H1 (cell line): ENCODE data around the gene PLPPR4. TPM values are rescaled to one million over a fixed set of nuclear protein-coding genes. Genes with fewer than 3 reads are reported as not detected.
"Not testable (repeated sequence)": the region's sequence is repeated elsewhere in the genome, so short reads cannot be mapped to it uniquely, and the experiment has no call there.

ENCODE experiments used
- CTCF ChIA-PET: fragments of 300-600 bp; sonication (Branson Sonifier 250); formaldehyde crosslinking; loops from one replicate; lab custom pipeline; 2021; ENCODE audit not compliant: partially characterized antibody; lab: Charles Lee
- POLR2A ChIA-PET: fragments of 300-600 bp; sonication (Branson Sonifier 250); formaldehyde crosslinking; loops from one replicate; lab custom pipeline; 2021; ENCODE audit warnings: inconsistent platforms; ENCODE audit not compliant: partially characterized antibody; lab: Charles Lee
- DNase-seq, 2 experiments: peaks; one replicate each; pipeline versions ENCODE4 v3.0.0 to v3.0.0-alpha.2; 2010 to 2022; ENCODE audit warnings: low spot score in 2 of 2, low read depth in 1 of 2, mixed read lengths in 1 of 2
- FAIRE-seq: peaks from 2 replicates; lab custom pipeline; 2011; peaks lifted over from hg19 to GRCh38; lab: Jason Lieb, UNC
- H2AFZ ChIP-seq: 2 replicates; pipeline ENCODE4 v1.8.1; 2012; ENCODE audit warnings: low read length, inconsistent platforms
- H2AK5ac ChIP-seq: 2 replicates; pipeline ENCODE4 v1.6.1; 2013; ENCODE audit warnings: low read depth, low read length
- H2BK120ac ChIP-seq: replicated peaks from 2 replicates; pipeline ENCODE3; 2013; ENCODE audit warnings: low read depth, low read length, inconsistent platforms
- H2BK12ac ChIP-seq: 2 replicates; pipeline ENCODE4 v1.6.1; 2013; ENCODE audit warnings: low read depth, low read length
- H2BK15ac ChIP-seq: 2 replicates; pipeline ENCODE4 v1.6.1; 2013; ENCODE audit warnings: low read length
- H2BK20ac ChIP-seq: 2 replicates; pipeline ENCODE4 v1.6.1; 2013; ENCODE audit warnings: low read length
- H2BK5ac ChIP-seq: 2 replicates; pipeline ENCODE4 v1.6.1; 2013; ENCODE audit warnings: low read depth, low read length
- H3K14ac ChIP-seq: 2 replicates; pipeline ENCODE4 v1.6.1; 2013; ENCODE audit warnings: inconsistent platforms; ENCODE audit not compliant: insufficient read length
- H3K18ac ChIP-seq: 2 replicates; pipeline ENCODE4 v1.6.1; 2013; ENCODE audit warnings: low read length; ENCODE audit errors: extremely low read depth
- H3K23ac ChIP-seq: 2 replicates; pipeline ENCODE4 v1.6.1; 2013; ENCODE audit warnings: inconsistent platforms; ENCODE audit not compliant: insufficient read length
- H3K23me2 ChIP-seq: 2 replicates; pipeline ENCODE4 v1.6.1; 2013; ENCODE audit warnings: low read depth, low read length
- H3K27ac ChIP-seq: 2 replicates; pipeline ENCODE4 v1.6.1; 2011; ENCODE audit warnings: low read depth, low read length, inconsistent platforms
- H3K27me3 ChIP-seq, 4 experiments: replicated peaks in 1 of 4; 1 replicate in 1 of 4; 2 replicates in 3 of 4; pipeline versions ENCODE4 v1.6.1 to v1.8.1; 2011 to 2013; ENCODE audit warnings: low read length in 3 of 4, mild to moderate bottlenecking in 3 of 4, inconsistent platforms in 2 of 4, mixed read lengths in 2 of 4, moderate library complexity in 1 of 4; ENCODE audit not compliant: control insufficient read depth in 3 of 4, insufficient read depth in 3 of 4; ENCODE audit errors: extremely low read depth in 1 of 4
- H3K36me3 ChIP-seq, 4 experiments: 2 replicates each; pipeline versions ENCODE4 v1.6.1 to v1.8.1; 2011 to 2013; ENCODE audit warnings: mild to moderate bottlenecking in 4 of 4, low read length in 3 of 4, moderate library complexity in 2 of 4, control low read depth in 1 of 4, inconsistent platforms in 1 of 4; ENCODE audit not compliant: insufficient read depth in 4 of 4, control insufficient read depth in 2 of 4
- H3K4ac ChIP-seq: replicated peaks from 2 replicates; pipeline ENCODE3; 2013; ENCODE audit warnings: low read length, low read depth, mixed read lengths, inconsistent platforms; ENCODE audit not compliant: insufficient read length
- H3K4me1 ChIP-seq, 4 experiments: replicated peaks in 1 of 4; 1 replicate in 1 of 4; 2 replicates in 3 of 4; pipeline versions ENCODE4 v1.6.1 to v1.8.1; 2011 to 2013; ENCODE audit warnings: low read length in 3 of 4, inconsistent platforms in 2 of 4, mixed read lengths in 1 of 4; ENCODE audit not compliant: insufficient read depth in 4 of 4, control insufficient read depth in 3 of 4
- H3K4me2 ChIP-seq, 2 experiments: 2 replicates each; pipeline versions ENCODE4 v1.6.1 to v1.8.1; 2011 to 2013; ENCODE audit warnings: low read depth in 2 of 2, low read length in 2 of 2, control low read depth in 1 of 2, inconsistent platforms in 1 of 2, mild to moderate bottlenecking in 1 of 2; ENCODE audit not compliant: insufficient read depth in 1 of 2
- H3K4me3 ChIP-seq, 4 experiments: fragments of 200-600, 300-600 bp in 1 of 4; sonication (generic), shearing (Covaris generic), sonication (Bioruptor Twin) in 1 of 4; 2 replicates each; pipeline versions ENCODE4 v1.5.1 to v1.8.1; 2011 to 2016; ENCODE audit warnings: low read length in 4 of 4, low read depth in 3 of 4, control low read depth in 2 of 4, inconsistent platforms in 2 of 4, mild to moderate bottlenecking in 2 of 4, mixed read lengths in 1 of 4, moderate library complexity in 1 of 4; ENCODE audit not compliant: insufficient read depth in 2 of 4; ENCODE audit errors: extremely low read depth in 1 of 4
- H3K56ac ChIP-seq: replicated peaks from 2 replicates; pipeline ENCODE3; 2013; ENCODE audit warnings: low read depth, mild to moderate bottlenecking, mixed read lengths, low read length, inconsistent platforms; ENCODE audit not compliant: insufficient read length
- H3K79me1 ChIP-seq: 2 replicates; pipeline ENCODE4 v1.6.1; 2013; ENCODE audit warnings: low read depth, low read length, control low read depth
- H3K79me2 ChIP-seq, 2 experiments: 2 replicates each; pipeline versions ENCODE4 v1.6.1 to v1.8.1; 2012 to 2013; ENCODE audit warnings: low read length in 2 of 2, mild to moderate bottlenecking in 2 of 2, inconsistent platforms in 1 of 2; ENCODE audit not compliant: insufficient read depth in 2 of 2, control insufficient read depth in 1 of 2
- H3K9ac ChIP-seq, 4 experiments: replicated peaks in 1 of 4; 1 replicate in 1 of 4; 2 replicates in 3 of 4; pipeline versions ENCODE4 v1.6.1 to v1.8.1; 2011 to 2013; ENCODE audit warnings: low read depth in 3 of 4, low read length in 3 of 4, control low read depth in 2 of 4, mild to moderate bottlenecking in 2 of 4, moderate library complexity in 2 of 4, inconsistent platforms in 1 of 4; ENCODE audit errors: extremely low read depth in 1 of 4
- H3K9me3 ChIP-seq, 2 experiments: 2 replicates each; pipeline versions ENCODE4 v1.6.1 to v1.8.1; 2012 to 2013; ENCODE audit warnings: mild to moderate bottlenecking in 2 of 2, moderate library complexity in 2 of 2, control low read depth in 1 of 2, inconsistent platforms in 1 of 2, low read depth in 1 of 2, low read length in 1 of 2, mixed read lengths in 1 of 2; ENCODE audit not compliant: insufficient read depth in 2 of 2
- H4K20me1 ChIP-seq, 2 experiments: replicated peaks in 1 of 2; 2 replicates each; pipeline versions ENCODE3 to v1.8.1; 2011 to 2013; ENCODE audit warnings: inconsistent platforms in 2 of 2, low read length in 2 of 2, mild to moderate bottlenecking in 1 of 2; ENCODE audit not compliant: insufficient read depth in 2 of 2, control insufficient read depth in 1 of 2
- H4K5ac ChIP-seq: 2 replicates; pipeline ENCODE4 v1.6.1; 2013; ENCODE audit warnings: low read length, low read depth, mixed read lengths, inconsistent platforms; ENCODE audit not compliant: insufficient read length
- H4K8ac ChIP-seq: 2 replicates; pipeline ENCODE4 v1.8.0; 2013; ENCODE audit warnings: mild to moderate bottlenecking, moderate library complexity, low read length, inconsistent platforms; ENCODE audit not compliant: insufficient read depth; ENCODE audit errors: extremely low read depth
- H4K91ac ChIP-seq: replicated peaks from 2 replicates; pipeline ENCODE3; 2013; ENCODE audit warnings: low read length, mixed read lengths, inconsistent platforms; ENCODE audit not compliant: insufficient read length
- WGBS, 2 experiments: shearing (Covaris generic) in 1 of 2; methylation state at CpG; one replicate each; pipeline versions ENCODE4 v1.1.6 to v1.1.7; 2013 to 2015; ENCODE audit warnings: low lambda C conversion rate in 2 of 2, mixed read lengths in 2 of 2, inconsistent platforms in 1 of 2, low coverage in 1 of 2, missing lambda C conversion rate in 1 of 2; ENCODE audit not compliant: insufficient replicate concordance in 2 of 2, insufficient coverage in 1 of 2, insufficient read length in 1 of 2; ENCODE audit errors: extremely low coverage in 1 of 2, missing lambda C conversion rate in 1 of 2; 5-methylcytosine and 5-hydroxymethylcytosine counted together
- polyA plus RNA-seq, 7 experiments: library from polyadenylated mRNA; depleted of rRNA in 3 of 7; stranded (reverse) in 5 of 7; unstranded in 2 of 7; fragments of >200 nt in 5 of 7; fragments of 200-250 nt in 2 of 7; gene quantifications; 1 replicate in 5 of 7; 2 replicates in 1 of 7; 4 replicates in 1 of 7; pipeline versions ENCODE4 v1.2.1 to v1.2.3, GENCODE V29; 2011 to 2013; ENCODE audit warnings: missing spikeins in 2 of 7, mixed read lengths in 2 of 7
- total RNA-seq: library from RNA; stranded (reverse); fragmentation: NEBNext Ultra II Directional; extraction: Animal tissue kit (Norgen Biotek cat#: 25700); gene quantifications from 2 replicates; pipeline ENCODE4 v1.2.1, GENCODE V29; 2021

The PLPPR4 gene
- total and polyA plus RNA-seq, 2 of the 8 experiments (the other 6 are each of a cell fraction or from before 2014, with no cell fraction given), result 0.74 to 2.2 TPM

- H3K23me2 ChIP-seq, H3K4ac ChIP-seq, FAIRE-seq, POLR2A ChIA-PET, H2BK120ac ChIP-seq, H2BK20ac ChIP-seq, H3K18ac ChIP-seq, H3K27ac ChIP-seq, H4K20me1 ChIP-seq, H2AFZ ChIP-seq, H3K79me2 ChIP-seq, H3K79me1 ChIP-seq, H3K14ac ChIP-seq, H3K9me3 ChIP-seq, H3K4me3 ChIP-seq, H4K5ac ChIP-seq, H3K56ac ChIP-seq, H3K36me3 ChIP-seq, H4K8ac ChIP-seq, H3K4me2 ChIP-seq, H2BK5ac ChIP-seq, DNase-seq, H3K27me3 ChIP-seq, H2AK5ac ChIP-seq, H3K23ac ChIP-seq, H3K9ac ChIP-seq, H3K4me1 ChIP-seq, H2BK12ac ChIP-seq, H2BK15ac ChIP-seq, H4K91ac ChIP-seq: not testable (repeated sequence)
- 95% methylated on average over 17 of the region's 18 CpGs; no CpG with 5 or more reads in 1 of the 2 experiments for WGBS, 2 experiments
- CTCF ChIA-PET, result interaction anchor here (0.6 to 0.8 kb wide), 2 partner anchors 23 to 164 kb away, joined by 3 to 4 read pairs; no protein-coding TSS in a partner anchor
These were observed 19.2 kb downstream of the PLPPR4 start for GRCh38 chr1:99283521-99283920.
